ENCODE measurements around the gene CHRDL2.

DNA sequence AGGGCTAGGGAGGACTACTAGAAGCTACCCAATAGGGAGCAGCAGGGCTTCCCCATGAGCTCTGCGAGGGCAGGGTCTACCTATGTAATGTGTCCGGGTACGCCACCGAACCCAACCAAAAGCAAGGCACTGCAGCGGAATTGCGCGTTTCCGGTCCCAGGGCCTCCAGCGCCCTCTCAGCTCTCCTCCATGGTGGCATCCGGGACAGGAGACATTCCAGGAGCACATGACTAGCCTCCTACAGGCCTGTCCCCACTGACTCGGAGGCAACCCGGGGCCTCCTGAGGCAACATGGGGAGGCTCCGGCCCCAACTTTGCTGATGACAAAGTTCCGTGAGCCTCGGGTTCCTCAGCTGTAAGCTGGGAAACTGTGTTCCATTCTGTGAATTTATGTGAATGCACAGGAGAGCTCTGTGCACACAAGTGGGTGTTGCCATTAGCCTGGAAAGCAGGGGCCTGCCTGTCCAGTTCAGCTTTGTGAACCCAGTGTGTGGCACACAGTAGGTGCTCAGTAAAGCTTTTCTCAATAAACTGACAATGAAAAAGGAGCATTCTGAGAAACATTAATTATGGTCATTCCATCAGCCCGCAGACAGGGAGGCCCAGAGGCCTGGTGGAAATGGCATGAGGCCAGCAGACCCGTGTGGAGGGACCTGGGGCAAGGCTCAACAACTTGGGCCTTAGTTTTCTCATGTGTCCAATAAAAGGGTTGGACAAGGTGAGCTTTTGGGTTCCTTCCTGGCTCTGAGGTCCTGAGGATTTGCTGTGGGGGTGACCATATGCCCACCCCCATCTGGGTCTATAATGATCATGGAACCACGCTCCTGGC, 50.3 kb downstream of the CHRDL2 start:
- no peak for TF ChIP-seq POLR2A (IDR thresholded peaks at IDR 0.05)
- TF ChIP-seq, protein P1, sequence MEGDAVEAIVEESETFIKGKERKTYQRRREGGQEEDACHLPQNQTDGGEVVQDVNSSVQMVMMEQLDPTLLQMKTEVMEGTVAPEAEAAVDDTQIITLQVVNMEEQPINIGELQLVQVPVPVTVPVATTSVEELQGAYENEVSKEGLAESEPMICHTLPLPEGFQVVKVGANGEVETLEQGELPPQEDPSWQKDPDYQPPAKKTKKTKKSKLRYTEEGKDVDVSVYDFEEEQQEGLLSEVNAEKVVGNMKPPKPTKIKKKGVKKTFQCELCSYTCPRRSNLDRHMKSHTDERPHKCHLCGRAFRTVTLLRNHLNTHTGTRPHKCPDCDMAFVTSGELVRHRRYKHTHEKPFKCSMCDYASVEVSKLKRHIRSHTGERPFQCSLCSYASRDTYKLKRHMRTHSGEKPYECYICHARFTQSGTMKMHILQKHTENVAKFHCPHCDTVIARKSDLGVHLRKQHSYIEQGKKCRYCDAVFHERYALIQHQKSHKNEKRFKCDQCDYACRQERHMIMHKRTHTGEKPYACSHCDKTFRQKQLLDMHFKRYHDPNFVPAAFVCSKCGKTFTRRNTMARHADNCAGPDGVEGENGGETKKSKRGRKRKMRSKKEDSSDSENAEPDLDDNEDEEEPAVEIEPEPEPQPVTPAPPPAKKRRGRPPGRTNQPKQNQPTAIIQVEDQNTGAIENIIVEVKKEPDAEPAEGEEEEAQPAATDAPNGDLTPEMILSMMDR (IDR thresholded peaks at IDR 0.05), result no peak
